D721Med (cell line): ENCODE data around the gene TNFRSF21.

Experiments
- DNase-seq: peaks from one replicate; pipeline ENCODE4 v3.0.0; 2011; ENCODE audit warnings: low spot score; ENCODE audit not compliant: insufficient read length
- FAIRE-seq: peaks from 2 replicates; lab custom pipeline; 2011; peaks lifted over from hg19 to GRCh38; lab: Jason Lieb, UNC
- CTCF ChIP-seq: IDR thresholded peaks from 2 replicates; pipeline ENCODE4 v1.5.1; 2012; ENCODE audit warnings: mild to moderate bottlenecking, control low read depth; ENCODE audit not compliant: insufficient read depth; ENCODE audit errors: missing control alignments

Gene TNFRSF21

GRCh38 chr6:47263268-47263667 is 46.4 kb downstream of the TNFRSF21 start:
- FAIRE-seq (no peak), DNase-seq (no peak)
- TF ChIP-seq CTCF, result no peak

- no peak for FAIRE-seq
Measured at GRCh38 chr6:47262231-47262630, 47.5 kb downstream of the TNFRSF21 start.

GRCh38 chr6:47261191-47261590 is 48.5 kb downstream of the TNFRSF21 start:
- DNase-seq (no peak), FAIRE-seq (no peak)
- TF ChIP-seq CTCF, result no peak

More at GRCh38 chr6:47262231-47262630, 47.5 kb downstream of the TNFRSF21 start:
- TF ChIP-seq CTCF, result no peak
- no peak for DNase-seq

GRCh38 chr6:47260021-47260420 is 49.7 kb downstream of the TNFRSF21 start:
- no peak for TF ChIP-seq CTCF
- DNase-seq (no peak), FAIRE-seq (no peak)

GRCh38 chr6:47258724-47259347 is 50.9 kb downstream of the TNFRSF21 start:
- FAIRE-seq (no peak), DNase-seq (no peak)
- no peak for TF ChIP-seq CTCF

- FAIRE-seq (no peak), DNase-seq (no peak)
- TF ChIP-seq CTCF, result no peak
Measured at GRCh38 chr6:47256981-47257730, 52.5 kb downstream of the TNFRSF21 start.

- DNase-seq, result no peak
- FAIRE-seq, result no peak
- no peak for TF ChIP-seq CTCF
Measured at GRCh38 chr6:47256361-47256760, 53.3 kb downstream of the TNFRSF21 start.
